ENCODE data around the gene RALGPS1.
"Not testable (repeated sequence)": the region's sequence is repeated elsewhere in the genome, so short reads cannot be mapped to it uniquely, and the experiment has no call there.

Gene RALGPS1

DNA sequence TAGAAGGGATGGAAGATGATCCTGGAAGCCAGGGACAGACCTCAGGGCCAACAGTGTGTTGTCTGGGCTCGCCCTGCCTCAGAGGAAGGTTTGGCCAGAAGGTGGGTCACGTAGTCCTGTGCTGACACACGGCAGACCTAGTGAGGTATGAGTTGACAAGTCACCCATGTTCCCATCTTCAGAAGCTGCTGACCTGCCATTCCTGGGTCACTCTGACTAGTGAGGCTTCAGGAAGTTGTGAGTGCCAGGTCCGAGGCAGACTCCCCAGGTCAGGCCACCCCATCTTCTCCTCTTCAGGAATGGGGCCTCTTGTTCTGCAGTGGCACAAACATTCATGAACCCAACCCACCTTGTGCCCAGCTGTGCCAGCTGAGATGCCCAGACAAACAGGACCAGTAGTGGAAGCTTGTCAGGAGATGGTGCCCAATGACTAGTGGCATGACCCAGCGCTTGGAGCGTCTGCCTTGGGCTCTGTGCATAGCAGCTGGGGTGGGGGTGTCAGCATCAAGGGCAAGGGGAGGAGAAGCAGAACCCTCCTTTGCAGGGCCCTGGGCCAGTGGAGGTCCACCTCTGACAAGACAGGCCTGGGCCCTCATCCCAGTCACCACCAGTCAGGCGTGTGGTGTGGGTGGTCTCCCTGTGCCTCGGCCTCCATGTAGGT lies 224.6 kb downstream of the RALGPS1 start:
- DNase-seq (ENCODE audit: low read depth) = no peak

DNA sequence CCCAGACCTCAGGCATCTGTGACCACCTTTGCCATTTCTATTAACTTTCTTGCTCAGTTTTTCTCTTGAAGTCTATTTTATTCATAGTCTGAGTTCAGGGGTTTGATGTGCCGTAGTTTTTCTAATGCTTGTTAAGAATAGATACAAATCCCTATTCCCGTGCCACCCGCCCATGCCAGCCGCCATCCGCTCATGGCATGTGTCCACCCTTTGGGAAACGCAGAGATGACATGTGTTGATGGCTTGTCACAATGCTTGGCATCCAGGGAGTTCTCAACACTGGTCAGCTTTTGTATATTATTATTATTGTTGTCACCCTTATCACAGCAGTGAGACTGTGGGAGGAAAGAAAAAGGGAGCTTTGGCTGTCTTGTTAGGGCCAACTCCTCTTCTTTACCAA lies 225.2 kb downstream of the RALGPS1 start:
- DNase-seq (ENCODE audit: low read depth) = no peak

DNA sequence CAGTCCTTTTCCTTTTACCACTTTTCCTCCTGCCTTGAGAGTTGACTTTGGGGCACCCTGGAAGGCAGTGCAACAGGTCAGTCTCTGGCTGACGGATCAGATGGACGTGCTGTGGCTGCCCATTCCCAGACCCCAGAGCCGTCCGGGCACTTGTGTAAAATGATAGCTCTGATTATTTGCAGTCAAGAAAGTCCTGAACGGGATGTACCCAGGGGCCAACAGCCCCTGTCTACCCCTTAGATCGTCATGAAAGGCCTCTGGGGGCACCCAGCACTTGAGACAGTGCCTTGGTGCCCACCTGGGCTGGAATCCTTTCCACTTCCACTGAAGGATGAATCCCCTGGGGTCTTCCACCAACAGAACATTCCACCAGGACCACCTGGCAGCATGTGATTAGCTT lies 225.6 kb downstream of the RALGPS1 start:
- DNase-seq (ENCODE audit: low read depth) = no peak

DNA sequence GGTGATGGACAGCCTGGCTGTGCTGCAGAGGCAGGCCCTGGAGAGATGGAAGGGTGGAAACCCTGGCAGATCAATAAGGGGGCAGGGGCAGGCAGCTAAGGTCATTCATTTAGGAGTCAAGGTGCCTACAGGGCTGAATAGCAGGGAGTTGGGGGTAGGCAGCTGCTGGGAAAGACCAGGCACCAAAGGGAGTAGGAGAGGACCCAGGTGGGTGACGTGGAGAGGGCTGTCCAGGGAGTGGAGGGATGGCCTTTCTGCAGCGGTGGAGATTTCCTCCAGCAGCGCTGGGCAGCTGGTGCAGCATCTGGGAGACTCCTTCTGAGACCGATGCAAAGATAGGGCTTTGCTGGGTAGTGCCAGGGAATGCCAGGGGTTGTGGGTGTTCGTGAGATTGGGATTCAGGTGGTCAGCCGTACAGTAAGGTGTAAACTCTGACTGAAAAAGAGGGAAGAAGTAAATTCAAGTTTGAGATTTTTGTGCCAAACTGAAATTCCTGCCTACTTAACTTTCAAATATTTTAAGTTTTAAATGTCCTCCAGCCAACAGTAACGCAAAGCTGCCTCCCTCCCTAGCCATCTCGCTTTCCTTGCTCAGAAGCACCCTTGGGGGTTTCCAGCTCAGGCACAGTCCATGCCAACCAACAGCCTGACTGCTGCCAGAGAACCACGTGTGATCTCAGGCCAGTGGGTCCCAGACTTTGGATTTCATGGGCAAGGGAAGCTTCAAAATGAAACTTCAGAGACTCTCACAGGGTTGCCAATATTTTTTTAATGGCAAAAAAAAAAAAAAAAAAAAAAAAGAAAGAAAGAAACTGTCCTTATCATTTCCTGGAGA lies 226.5 kb downstream of the RALGPS1 start:
- DNase-seq (ENCODE audit: low read depth) = no peak

DNA sequence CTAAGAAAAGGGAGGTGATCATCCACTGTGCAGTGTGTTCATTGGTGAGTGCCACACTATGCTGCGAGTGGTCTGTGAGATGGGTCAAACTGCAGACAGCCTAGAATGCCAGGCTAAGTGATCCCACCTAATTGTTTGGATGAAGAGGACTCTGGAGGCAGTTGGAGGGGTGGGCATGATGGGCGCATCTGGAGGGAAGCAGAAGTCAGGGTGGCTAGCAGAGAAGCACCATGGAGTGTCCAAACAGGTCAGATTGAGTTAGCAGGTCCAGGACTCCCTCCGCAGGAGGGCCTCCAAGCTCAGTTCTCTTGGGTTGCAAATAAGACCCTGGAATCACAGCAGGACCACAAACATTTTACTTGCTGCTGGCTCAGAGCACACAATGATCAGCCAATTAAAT lies 227.7 kb downstream of the RALGPS1 start:
- DNase-seq (ENCODE audit: low read depth) = no peak

DNA sequence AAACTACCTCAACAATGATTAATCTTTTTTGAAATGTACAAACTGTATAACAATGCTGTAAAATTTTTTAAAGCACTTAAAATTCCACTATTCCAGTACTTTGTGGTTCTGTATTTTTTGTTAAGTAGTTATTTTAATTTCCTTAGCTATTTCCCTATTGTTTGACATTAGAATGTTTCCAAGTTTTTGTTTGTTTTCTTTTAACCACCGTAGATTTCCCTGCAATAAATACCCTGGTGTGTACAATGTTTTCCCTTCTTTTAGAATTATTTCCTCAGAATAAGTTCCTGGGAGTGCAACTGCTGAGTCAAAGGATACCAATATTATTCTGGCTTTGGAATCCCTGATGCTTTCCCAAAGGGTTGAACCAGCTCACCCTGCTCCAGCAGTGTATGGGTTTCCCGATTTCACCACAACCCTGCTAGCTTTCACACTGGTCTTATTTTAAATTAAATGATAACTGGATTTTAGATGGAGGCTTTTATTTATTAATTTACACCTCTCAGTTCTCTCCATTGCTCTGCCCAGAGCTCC lies 228.4 kb downstream of the RALGPS1 start:
- DNase-seq (ENCODE audit: low read depth) = no peak

DNA sequence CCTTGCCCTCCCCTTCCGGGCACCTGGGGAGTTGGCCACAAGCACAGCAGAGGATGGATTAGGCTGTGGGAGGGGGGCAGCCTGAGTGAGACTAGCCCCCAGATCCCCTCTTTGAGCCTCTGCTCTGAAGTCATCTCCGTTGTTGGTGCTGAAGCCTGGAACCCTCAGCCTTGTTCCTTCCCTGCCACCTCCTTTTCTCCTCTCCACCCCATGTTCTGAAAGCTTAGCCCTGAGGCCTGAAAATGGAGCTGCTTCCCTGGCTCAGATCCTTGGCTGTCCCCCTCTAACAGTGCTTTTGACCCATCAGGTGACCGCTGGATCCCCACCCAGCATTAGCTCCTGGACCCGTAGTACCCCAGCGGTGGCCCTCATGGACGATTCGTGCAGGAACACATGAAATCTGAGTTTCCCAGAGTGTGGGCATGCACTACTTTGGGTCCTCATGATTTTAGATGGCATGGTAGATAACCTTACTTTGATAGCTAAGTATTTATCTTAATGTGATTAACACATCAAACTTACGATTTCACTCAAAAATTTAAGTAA lies 229.4 kb downstream of the RALGPS1 start:
- no peak for DNase-seq (ENCODE audit: low read depth)

DNA sequence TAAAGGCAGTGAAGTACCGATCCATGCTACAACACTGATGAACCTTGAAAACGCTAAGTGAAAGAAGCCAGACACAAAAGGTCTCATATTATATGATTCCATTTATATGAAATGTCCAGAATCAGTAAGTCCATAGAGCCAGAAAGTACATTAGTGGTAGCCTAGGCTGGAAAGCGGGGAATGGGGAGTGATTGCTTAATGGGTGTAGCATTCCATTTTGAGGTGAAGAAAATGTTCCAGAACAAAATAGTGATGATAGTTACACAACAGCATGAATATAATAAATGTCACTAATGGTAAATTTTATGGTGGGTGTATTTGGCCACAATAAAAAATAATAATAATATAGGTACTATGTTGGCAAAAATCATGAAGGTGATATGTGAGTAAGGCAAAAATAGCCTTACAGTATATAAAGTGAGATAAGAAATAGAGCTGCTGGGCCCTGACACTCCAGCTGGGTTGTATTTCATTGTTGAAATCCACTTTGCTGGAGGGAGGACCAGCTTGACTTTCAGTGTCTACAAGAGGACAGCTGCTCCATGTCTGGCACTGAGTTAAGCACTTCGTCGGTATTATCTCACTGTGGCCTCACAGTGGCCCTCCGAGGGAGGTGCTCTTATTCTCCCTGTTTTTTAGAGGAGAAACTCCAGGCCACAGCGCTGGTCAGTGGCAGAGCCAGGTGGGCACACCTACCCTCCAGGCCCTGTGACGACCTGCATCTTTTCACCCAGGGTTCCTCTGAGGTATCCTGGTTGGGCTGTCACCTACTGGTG lies 230.3 kb downstream of the RALGPS1 start:
- no peak for DNase-seq (ENCODE audit: low read depth)

DNA sequence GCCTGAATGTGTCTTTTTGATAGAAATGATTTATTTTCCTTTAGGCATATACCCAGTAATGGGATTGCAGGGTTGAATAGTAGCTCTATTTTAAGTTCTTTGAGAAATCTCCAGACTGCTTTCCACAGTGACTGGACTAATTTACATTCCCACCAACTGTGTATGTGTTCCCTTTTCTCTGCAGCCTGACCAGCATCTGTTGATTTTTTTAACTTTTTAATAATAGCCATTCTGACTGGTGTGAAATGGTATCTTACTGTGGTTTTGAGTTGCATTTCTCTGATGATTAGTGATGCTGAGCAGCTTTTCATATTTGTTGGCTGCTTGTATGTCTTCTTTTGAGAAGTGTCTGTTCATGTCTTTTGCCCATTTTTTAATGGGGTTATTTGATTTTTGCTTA lies 232.3 kb downstream of the RALGPS1 start:
- DNase-seq (ENCODE audit: low read depth) = not testable (repeated sequence)

DNA sequence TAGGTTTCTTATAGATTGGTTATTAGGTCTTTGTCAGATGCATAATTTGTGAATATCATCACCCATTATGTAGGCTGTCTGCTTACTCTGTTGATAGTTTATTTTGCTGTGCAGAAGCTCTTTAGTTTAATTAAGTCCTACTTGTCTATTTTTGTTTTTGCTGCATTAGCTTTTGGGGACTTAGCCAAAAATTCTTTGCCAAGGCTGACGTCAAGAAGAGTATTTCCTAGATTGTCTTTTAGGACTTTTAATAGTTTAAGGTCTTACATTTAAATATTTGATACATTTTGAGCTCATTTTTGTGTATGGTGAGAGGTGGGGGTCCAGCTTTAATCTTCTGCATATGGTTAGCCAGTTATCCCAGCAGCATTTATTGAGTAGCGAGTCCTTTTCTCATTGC lies 232.7 kb downstream of the RALGPS1 start:
- DNase-seq (ENCODE audit: low read depth) = no peak

DNA sequence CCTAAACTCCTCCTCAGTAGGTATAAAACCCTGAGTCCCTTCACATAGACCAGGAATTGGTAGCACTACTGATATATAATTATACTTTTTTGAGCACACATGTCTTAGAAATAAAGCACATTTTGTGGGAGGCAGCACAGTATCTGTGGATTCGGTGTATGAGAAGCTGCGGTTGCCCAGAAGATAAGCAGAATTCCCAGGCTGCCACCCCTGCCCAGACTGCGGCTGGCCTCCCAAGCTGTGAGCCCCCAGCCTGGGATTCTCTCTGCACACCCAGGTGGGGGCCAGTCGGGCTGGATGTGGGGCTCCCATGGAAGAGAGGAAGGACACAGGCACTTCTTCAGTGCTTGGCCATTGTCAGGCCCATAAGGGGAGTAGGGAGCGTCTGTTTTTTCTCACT lies 233.4 kb downstream of the RALGPS1 start:
- no peak for DNase-seq (ENCODE audit: low read depth)

DNA sequence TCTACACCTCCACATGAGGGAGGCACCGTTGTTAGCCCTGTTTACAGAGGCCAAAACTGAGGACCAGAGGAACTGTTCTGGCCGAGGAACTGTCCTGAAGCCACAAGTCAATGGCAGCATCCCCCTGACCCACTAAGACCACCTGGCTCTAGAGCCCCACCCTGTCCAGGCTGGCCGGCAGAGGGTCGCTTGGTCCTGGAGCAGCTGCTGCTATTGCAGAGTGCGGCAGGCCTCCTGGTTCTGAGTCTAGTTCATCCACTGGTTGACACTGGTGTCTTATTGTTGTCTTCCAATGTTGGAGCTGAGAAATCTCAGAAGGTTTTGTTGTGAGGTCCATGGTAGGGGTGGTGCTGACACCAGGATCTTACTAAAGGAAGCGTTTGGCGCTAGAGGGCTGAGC lies 234.4 kb downstream of the RALGPS1 start:
- DNase-seq (ENCODE audit: low read depth) = no peak

DNA sequence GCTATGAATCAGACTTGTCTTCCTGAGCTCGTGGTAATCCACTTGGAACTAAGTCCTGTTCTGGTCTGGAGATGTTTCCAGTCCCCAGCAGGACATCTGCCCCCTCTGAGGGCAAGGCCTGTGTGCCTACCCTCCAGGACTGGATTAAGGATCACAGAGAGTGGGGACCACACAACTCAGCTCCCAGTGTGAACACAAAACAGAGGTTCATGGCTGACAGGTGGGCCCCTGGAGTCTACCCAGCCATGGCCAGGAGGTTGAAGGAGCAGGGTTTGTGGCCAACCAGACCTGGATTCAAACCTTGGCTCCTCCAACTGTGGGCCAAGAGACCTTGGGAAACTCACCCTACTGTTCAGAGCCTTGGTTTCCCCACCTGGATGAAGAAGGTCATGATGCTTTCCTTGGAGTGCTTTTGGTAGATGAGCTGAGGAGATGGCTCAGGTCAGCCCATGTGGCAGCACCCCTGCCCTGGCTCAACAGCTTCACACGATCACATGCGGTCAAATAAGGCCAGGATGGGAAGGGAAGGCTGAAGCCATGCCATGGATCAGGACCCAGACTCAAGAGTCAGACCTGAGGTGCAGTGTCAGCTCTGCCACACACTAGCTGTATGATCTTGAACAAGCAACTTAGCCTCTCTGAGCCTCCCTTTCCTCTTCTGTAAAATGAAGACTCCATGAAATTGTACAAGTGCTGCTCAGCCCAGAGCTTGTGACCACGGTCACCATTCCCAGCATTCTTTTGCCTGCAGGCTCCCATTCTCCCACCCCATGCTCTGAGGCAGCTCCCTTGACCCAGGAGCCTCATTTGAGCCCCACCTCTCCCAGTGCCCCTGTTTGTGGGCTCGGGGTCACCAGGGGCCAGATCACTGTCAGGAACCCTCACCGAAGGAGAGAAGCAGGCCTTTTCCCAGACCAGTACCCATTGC lies 235.1 kb downstream of the RALGPS1 start:
- no peak for DNase-seq (ENCODE audit: low read depth)

DNA sequence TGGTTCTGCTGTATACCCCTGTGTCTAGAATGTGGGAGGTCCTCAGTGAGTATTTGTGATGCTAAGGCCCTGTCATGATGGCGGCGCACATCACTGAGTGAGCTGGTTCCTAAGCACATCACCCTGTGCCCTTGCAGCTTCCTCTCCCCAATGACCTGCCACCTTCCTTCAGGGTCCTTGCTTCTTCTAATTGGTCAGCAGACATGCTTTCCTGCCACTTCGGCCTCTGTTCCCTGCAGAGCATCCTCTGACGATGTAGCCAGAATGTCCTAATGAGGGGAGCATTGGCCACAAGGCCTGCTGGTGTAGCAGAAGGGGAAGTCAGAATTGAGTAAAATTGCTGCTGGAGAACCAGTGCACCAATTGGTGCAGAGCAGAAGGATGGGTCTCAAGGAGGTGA lies 238.9 kb downstream of the RALGPS1 start:
- DNase-seq (ENCODE audit: low read depth) = no peak

DNA sequence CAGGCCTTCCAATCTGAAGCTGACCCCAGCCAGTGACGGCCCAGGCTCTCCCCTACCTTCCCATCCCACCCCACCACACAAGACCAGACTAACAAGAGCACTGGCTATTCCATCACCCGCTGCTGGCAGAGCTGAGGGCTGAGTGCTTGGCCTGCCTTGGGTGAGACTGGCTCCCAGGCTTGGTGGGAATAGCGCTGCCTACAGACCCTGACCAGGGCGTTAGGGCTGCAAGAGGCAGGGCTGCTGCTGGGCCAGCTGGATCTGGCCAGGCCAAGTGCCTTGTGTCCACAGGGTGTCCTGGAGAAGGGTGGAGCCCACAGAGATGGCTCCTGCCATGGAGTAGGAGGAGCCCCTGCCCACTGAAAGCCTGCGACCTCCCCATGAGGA lies 239.4 kb downstream of the RALGPS1 start:
- DNase-seq (ENCODE audit: low read depth) = no peak

DNA sequence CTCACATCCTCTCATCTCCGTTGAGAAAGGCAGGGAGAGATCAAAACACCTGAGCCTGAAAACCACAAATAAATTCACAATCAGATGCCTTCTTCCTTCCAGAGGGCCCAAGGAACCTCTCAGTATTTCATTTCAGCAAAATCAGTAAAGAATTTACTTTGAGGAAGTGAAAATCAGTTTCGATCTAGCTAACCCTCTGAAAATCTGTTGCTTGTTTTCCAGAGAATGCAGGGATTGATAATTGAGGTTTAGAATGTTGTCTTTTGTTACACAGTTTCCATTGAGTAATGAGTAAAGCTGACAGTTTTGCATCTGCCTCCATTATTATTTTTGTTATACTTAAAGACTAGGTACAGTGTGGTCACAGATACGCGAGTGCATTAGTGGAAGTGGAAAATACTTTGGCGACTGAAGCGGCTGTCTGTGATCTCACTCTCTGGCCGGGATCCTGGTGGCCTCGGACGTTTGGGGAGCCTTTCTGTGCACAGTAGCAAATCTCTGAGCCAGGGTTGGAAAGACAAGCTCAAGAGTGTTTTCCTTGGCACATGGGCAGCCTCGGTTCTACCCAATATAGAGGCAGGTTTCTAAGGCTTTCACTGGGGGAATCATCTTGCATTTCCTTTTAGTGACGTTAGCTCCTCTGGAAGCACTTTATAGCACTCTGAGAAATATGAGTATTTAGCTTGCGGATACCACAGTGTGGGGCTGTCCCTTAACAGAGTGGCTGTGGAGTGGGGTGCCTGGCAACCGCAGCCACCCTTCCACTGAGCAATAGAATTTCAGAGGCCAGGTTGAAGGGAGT lies 240.0 kb downstream of the RALGPS1 start:
- no peak for DNase-seq (ENCODE audit: low read depth)

DNA sequence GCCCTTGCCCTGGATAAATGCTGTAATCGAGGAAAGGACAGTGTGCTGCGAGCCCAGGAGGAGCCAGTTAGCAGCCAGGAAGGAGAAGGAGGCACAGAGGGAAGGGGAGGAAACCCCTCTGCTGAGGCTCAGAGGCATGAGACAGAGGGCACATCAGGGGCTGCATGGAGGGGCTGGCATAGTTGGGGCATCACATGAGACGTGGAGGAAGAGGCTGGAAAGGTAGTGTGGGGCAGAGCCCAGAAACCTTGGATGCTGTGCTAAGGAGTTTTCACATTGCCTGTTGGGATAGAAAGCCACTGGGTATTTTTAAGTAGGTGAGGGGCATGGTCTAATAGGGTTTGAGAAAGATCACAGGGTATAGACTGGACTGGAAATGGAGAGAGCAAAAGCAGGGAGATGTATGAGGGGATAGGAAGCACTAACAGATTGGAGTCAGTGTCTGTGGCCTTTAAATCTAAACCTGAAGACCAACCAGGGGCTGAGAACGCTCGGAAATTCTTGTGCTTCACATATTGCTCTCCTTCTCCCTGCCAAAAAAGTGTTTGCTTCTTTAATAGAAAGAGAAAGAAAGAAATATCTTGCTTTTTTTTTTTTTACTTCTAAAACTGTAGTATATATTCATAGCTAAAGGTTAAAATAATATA lies 240.9 kb downstream of the RALGPS1 start:
- DNase-seq (ENCODE audit: low read depth) = no peak

DNA sequence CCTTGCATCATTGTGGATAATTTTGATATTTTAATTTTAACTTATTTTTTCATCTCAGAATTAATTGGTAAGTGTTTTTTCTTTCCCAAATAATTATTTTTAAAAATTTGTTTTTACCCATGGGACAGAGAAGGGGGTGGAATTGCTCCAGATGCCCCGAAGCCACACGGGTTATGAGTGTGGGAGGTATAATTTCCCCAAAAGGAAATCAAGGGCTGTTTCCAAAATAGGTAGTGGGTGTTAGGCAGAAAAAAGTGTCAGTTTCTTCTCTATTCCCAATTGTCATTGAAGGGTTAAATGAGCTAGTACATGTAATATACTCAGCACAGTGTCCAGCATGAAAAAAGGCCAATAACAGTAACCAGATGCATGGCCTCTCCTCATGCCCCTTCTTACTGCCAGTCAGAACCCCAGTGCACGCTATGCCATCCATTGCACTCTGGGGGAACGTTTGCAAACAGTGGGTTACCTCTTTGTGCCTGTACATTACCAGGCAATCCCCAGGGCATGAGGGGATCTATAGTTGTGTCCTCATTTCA lies 244.3 kb downstream of the RALGPS1 start:
- no peak for DNase-seq (ENCODE audit: low read depth)

DNA sequence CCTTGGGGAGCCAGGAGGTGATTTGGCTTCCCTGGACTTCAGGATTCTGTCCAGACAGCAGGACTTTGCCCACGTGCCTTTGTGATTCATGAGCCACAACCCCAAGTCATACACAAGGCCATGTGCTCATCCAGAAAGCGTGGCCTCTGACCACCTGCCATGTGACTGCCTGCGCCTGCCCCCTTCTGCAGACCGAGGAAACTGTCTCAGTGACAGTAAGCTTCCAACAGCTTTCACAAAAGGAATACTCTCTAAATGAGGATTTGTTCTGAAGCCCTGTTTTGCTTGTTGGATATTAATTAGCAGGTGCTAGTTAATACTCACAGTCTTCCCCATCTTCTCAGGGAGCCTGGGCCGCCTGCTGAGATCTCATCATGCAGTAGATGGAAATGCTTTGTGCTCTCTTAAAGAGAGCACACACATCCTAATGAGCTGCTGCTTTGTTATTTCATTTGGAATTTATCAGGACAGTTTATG lies 244.8 kb downstream of the RALGPS1 start:
- DNase-seq (ENCODE audit: low read depth) = no peak

Data from activated T-cell treated with anti-CD3 and anti-CD28 coated beads for 24 hours (primary cell).